SIG-M5 (cell line): ENCODE data around the gene ATG4B.

Experiments
- DNase-seq: peaks from one replicate; lab custom pipeline; 2025; lab: John Stamatoyannopoulos, UW

The ATG4B gene

GRCh38 chr2:241613017-241613780, 24.3 kb upstream of the ATG4B start:
- no peak for DNase-seq

- DNase-seq: no peak
These were observed 22.5 kb upstream of the ATG4B start for GRCh38 chr2:241615041-241615440.

- DNase-seq: no peak
These were observed 21.9 kb upstream of the ATG4B start for GRCh38 chr2:241615522-241616052.

GRCh38 chr2:241616168-241617125, 21.0 kb upstream of the ATG4B start:
- DNase-seq: no peak

GRCh38 chr2:241617431-241618154, 19.9 kb upstream of the ATG4B start:
- no peak for DNase-seq

- no peak for DNase-seq
These were observed 19.1 kb upstream of the ATG4B start for GRCh38 chr2:241618296-241618805.

- no peak for DNase-seq
These were observed 18.7 kb upstream of the ATG4B start for GRCh38 chr2:241618829-241619228.

GRCh38 chr2:241619597-241620418, 17.7 kb upstream of the ATG4B start:
- no peak for DNase-seq

- no peak for DNase-seq
These were observed 17.1 kb upstream of the ATG4B start for GRCh38 chr2:241620419-241620769.

GRCh38 chr2:241627675-241628074, 9.8 kb upstream of the ATG4B start:
- DNase-seq: no peak

GRCh38 chr2:241629762-241630435, 7.6 kb upstream of the ATG4B start:
- DNase-seq: no peak

- no peak for DNase-seq
These were observed 4.8 kb upstream of the ATG4B start for GRCh38 chr2:241632478-241633325.

- DNase-seq: no peak
These were observed 3.9 kb upstream of the ATG4B start for GRCh38 chr2:241633561-241633960.

GRCh38 chr2:241635756-241636155, 1.7 kb upstream of the ATG4B start:
- DNase-seq: no peak

GRCh38 chr2:241636182-241637017, 1.1 kb upstream of the ATG4B start:
- DNase-seq: no peak

GRCh38 chr2:241637795-241638660, 535 bp downstream of the ATG4B start:
- DNase-seq: no peak

GRCh38 chr2:241638940-241639339, 1.4 kb downstream of the ATG4B start:
- DNase-seq: no peak

GRCh38 chr2:241639385-241639784, 1.9 kb downstream of the ATG4B start:
- no peak for DNase-seq
